Glomerular endothelial cell (primary cell): ENCODE measurements around the gene TLK1. TPM values are rescaled to one million over a fixed set of nuclear protein-coding genes. Genes with fewer than 3 reads are reported as not detected.
"Not testable (repeated sequence)": the region's sequence is repeated elsewhere in the genome, so short reads cannot be mapped to it uniquely, and the experiment has no call there.

Source experiments
- DNase-seq: peaks from one replicate; pipeline ENCODE4 v3.0.0-alpha.2; 2011; ENCODE audit warnings: low read depth, low spot score; ENCODE audit errors: extremely low read depth
- total RNA-seq: library from RNA; depleted of rRNA; stranded (reverse); fragments of >200 nt; gene quantifications from 2 replicates; pipeline ENCODE4 v1.2.3, GENCODE V29; 2015

Gene TLK1
- total RNA-seq, 1 donor from 2014 or later: 30.8 TPM

GRCh38 chr2:171171808-171172207 is 11.1 kb upstream of the TLK1 start:
- no peak for DNase-seq

GRCh38 chr2:171169839-171170238 is 9.1 kb upstream of the TLK1 start:
- DNase-seq: no peak

- no peak for DNase-seq
Measured at GRCh38 chr2:171169333-171169732, 8.6 kb upstream of the TLK1 start.

GRCh38 chr2:171167352-171167997 is 6.8 kb upstream of the TLK1 start:
- no peak for DNase-seq

GRCh38 chr2:171166328-171166983 is 5.8 kb upstream of the TLK1 start:
- DNase-seq: no peak

- no peak for DNase-seq
Measured at GRCh38 chr2:171165967-171166327, 5.3 kb upstream of the TLK1 start.

- no peak for DNase-seq
Measured at GRCh38 chr2:171163261-171163660, 2.6 kb upstream of the TLK1 start.

GRCh38 chr2:171162522-171163197 is 2.0 kb upstream of the TLK1 start:
- not testable (repeated sequence) for DNase-seq

- DNase-seq: no peak
Measured at GRCh38 chr2:171160956-171161740, 455 bp upstream of the TLK1 start.

GRCh38 chr2:171159372-171160118 is 1.1 kb downstream of the TLK1 start:
- DNase-seq: no peak

GRCh38 chr2:171158790-171159371 is 1.8 kb downstream of the TLK1 start:
- DNase-seq: no peak

GRCh38 chr2:171158036-171158789 is 2.5 kb downstream of the TLK1 start:
- no peak for DNase-seq

GRCh38 chr2:171157109-171157500 is 3.6 kb downstream of the TLK1 start:
- DNase-seq: no peak

- DNase-seq: no peak
Measured at GRCh38 chr2:171154348-171154747, 6.3 kb downstream of the TLK1 start.

- DNase-seq: no peak
Measured at GRCh38 chr2:171150694-171151285, 9.9 kb downstream of the TLK1 start.

- DNase-seq: no peak
Measured at GRCh38 chr2:171149986-171150693, 10.6 kb downstream of the TLK1 start.

GRCh38 chr2:171149171-171149938 is 11.3 kb downstream of the TLK1 start:
- no peak for DNase-seq

- DNase-seq: no peak
Measured at GRCh38 chr2:171147081-171147480, 13.6 kb downstream of the TLK1 start.
